Mesodermal cell (in vitro differentiated cells): Measurements from ENCODE around the gene FAM13C.

ENCODE experiments used
- H3K27ac ChIP-seq: 2 replicates; pipeline ENCODE4 v1.7.0; 2013; ENCODE audit warnings: mild to moderate bottlenecking, low read depth, low read length, moderate library complexity; ENCODE audit not compliant: severe bottlenecking
- H3K36me3 ChIP-seq: 2 replicates; pipeline ENCODE4 v1.7.1; 2013; ENCODE audit warnings: mild to moderate bottlenecking, low read length, moderate library complexity; ENCODE audit not compliant: control insufficient read depth, insufficient read depth
- H3K4me1 ChIP-seq: one replicate; pipeline ENCODE4 v1.7.1; 2013; ENCODE audit warnings: mild to moderate bottlenecking, low read length; ENCODE audit not compliant: insufficient read depth, control insufficient read depth, poor library complexity, severe bottlenecking
- H3K4me3 ChIP-seq: 2 replicates; pipeline ENCODE4 v1.7.0; 2013; ENCODE audit warnings: low read length, control low read depth, mild to moderate bottlenecking; ENCODE audit not compliant: insufficient read depth, poor library complexity, severe bottlenecking; ENCODE audit errors: extremely low read depth
- H3K9me3 ChIP-seq: 2 replicates; pipeline ENCODE4 v1.7.1; 2013; ENCODE audit warnings: mild to moderate bottlenecking, low read length, moderate library complexity; ENCODE audit not compliant: control insufficient read depth
- WGBS, 2 experiments: methylation state at CpG; one replicate each; pipeline ENCODE4 v1.1.5; 2013; ENCODE audit warnings: missing lambda C conversion rate in 2 of 2; ENCODE audit not compliant: insufficient coverage in 2 of 2; 5-methylcytosine and 5-hydroxymethylcytosine counted together

Gene FAM13C

GRCh38 chr10:59319854-59320253 is 42.5 kb downstream of the FAM13C start:
- Histone ChIP-seq H3K4me3 (no peak overlapping the region), H3K4me1 (no peaks in the 10 kb centered on the region), H3K9me3 (no peaks in the 10 kb centered on the region), H3K36me3 (no peaks in the 10 kb centered on the region), H3K27ac (no peak overlapping the region)

- H3K4me3 ChIP-seq = no peak overlapping the region
- H3K36me3 ChIP-seq = no peaks in the 10 kb centered on the region
- no peaks in the 10 kb centered on the region for H3K4me1 ChIP-seq
- no CpG with 5 or more reads among the region's 2 CpGs for WGBS, 2 experiments
- no peaks in the 10 kb centered on the region for H3K9me3 ChIP-seq
- no peak overlapping the region for H3K27ac ChIP-seq
Measured at GRCh38 chr10:59317066-59317465, 45.3 kb downstream of the FAM13C start.

GRCh38 chr10:59315465-59315864 is 46.9 kb downstream of the FAM13C start:
- Histone ChIP-seq H3K36me3 (no peaks in the 10 kb centered on the region), H3K27ac (no peak overlapping the region), H3K9me3 (no peaks in the 10 kb centered on the region), H3K4me1 (no peaks in the 10 kb centered on the region), H3K4me3 (no peak overlapping the region)

DNA sequence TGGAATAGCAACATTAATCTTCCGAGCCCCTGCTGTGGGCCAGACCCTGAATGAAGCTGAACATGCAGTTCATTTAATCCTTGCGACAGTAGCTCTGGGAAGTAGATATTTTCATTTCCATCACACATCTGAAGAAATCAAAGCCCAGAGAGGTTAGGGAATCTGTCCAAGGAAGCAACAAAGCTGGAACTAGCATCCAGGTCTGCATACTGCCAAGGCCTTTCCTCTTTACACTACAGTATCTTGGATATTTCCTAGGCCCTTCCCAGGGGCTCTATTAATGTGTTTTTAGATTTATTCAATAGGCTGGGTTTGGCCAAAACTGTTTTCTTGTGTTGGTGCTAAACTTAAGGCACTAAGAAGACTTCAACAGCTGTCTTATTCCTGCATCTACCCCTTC is 48.1 kb downstream of the FAM13C start:
- Histone ChIP-seq H3K27ac (no peak overlapping the region), H3K36me3 (no peaks in the 10 kb centered on the region), H3K4me1 (no peaks in the 10 kb centered on the region), H3K9me3 (no peaks in the 10 kb centered on the region), H3K4me3 (no peak overlapping the region)
- 88 to 90% methylated on average over 1 to 2 of the region's 2 CpGs for whole genome bisulfite sequencing, 2 experiments

- no peak overlapping the region for H3K27ac ChIP-seq
- 87 to 100% methylated on average over 1 to 2 of the region's 2 CpGs for WGBS, 2 experiments
- H3K36me3 ChIP-seq = no peaks in the 10 kb centered on the region
- no peaks in the 10 kb centered on the region for H3K9me3 ChIP-seq
- H3K4me3 ChIP-seq = no peak overlapping the region
- H3K4me1 ChIP-seq = no peaks in the 10 kb centered on the region
Measured at GRCh38 chr10:59312247-59312646, 50.1 kb downstream of the FAM13C start.

- Histone ChIP-seq H3K4me3 (no peak overlapping the region), H3K27ac (no peak overlapping the region), H3K9me3 (no peaks in the 10 kb centered on the region), H3K4me1 (no peaks in the 10 kb centered on the region), H3K36me3 (no peaks in the 10 kb centered on the region)
Measured at GRCh38 chr10:59311025-59311424, 51.3 kb downstream of the FAM13C start.

GRCh38 chr10:59310324-59310914 is 51.9 kb downstream of the FAM13C start:
- Histone ChIP-seq H3K9me3 (no peaks in the 10 kb centered on the region), H3K27ac (no peak overlapping the region), H3K36me3 (no peaks in the 10 kb centered on the region), H3K4me3 (no peak overlapping the region), H3K4me1 (no peaks in the 10 kb centered on the region)
- 69 to 76% methylated on average over 3 of the region's 3 CpGs for WGBS, 2 experiments

- WGBS, 2 experiments = no CpG with 5 or more reads among the region's 2 CpGs
Measured at GRCh38 chr10:59304521-59305097, 57.7 kb downstream of the FAM13C start.

GRCh38 chr10:59303018-59303417 is 59.3 kb downstream of the FAM13C start:
- 70 to 90% methylated on average over 1 of the region's 1 CpG for WGBS, 2 experiments
- no peaks in the 10 kb centered on the region for H3K9me3 ChIP-seq
- no peaks in the 10 kb centered on the region for H3K36me3 ChIP-seq

More at GRCh38 chr10:59304521-59305097, 57.7 kb downstream of the FAM13C start:
- Histone ChIP-seq H3K9me3 (no peaks in the 10 kb centered on the region), H3K27ac (no peak overlapping the region), H3K4me3 (no peak overlapping the region), H3K4me1 (no peaks in the 10 kb centered on the region), H3K36me3 (no peaks in the 10 kb centered on the region)

DNA sequence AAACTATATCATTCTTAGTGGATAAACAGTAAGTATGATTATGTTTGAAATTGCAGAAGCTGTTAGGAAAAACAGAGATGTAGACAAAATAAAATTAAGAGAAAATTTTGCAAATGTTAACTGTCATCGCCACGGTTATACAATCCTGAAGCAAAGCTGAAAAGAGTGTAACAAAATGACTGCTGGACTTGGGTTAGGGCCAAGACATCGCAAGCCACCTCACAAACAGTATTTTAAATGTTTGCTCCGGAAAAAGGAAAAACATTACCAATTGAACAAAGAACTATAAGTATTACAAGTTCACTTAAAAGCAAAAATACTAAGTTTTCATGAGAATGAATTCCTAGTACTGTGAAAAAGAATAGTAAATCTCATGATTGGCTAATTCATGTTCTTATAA is 60.0 kb downstream of the FAM13C start:
- Histone ChIP-seq H3K9me3 (no peaks in the 10 kb centered on the region), H3K4me1 (no peaks in the 10 kb centered on the region), H3K4me3 (no peak overlapping the region), H3K36me3 (no peaks in the 10 kb centered on the region), H3K27ac (no peak overlapping the region)
- 95 to 100% methylated on average over 2 of the region's 4 CpGs for WGBS, 2 experiments

More at GRCh38 chr10:59303018-59303417, 59.3 kb downstream of the FAM13C start:
- Histone ChIP-seq H3K27ac (no peak overlapping the region), H3K4me1 (no peaks in the 10 kb centered on the region), H3K4me3 (no peak overlapping the region)

GRCh38 chr10:59301067-59301754 is 61.1 kb downstream of the FAM13C start:
- H3K36me3 ChIP-seq = no peaks in the 10 kb centered on the region
- no peak overlapping the region for H3K4me3 ChIP-seq
- H3K4me1 ChIP-seq = no peaks in the 10 kb centered on the region
- H3K9me3 ChIP-seq = no peaks in the 10 kb centered on the region
- 74 to 92% methylated on average over 5 of the region's 6 CpGs for WGBS, 2 experiments
- no peak overlapping the region for H3K27ac ChIP-seq
